Brain microvascular endothelial cell (primary cell): Measurements from ENCODE around the gene DEFB110.

Experiments
- DNase-seq: peaks from one replicate; pipeline ENCODE4 v3.0.0-alpha.2; 2020
- H3K27ac ChIP-seq: fragments of 250-450 bp; sonication (Bioruptor Pico); 2 replicates; pipeline ENCODE4 v1.5.1; 2020; ENCODE audit warnings: mild to moderate bottlenecking, moderate library complexity
- H3K27me3 ChIP-seq: fragments of 250-450 bp; sonication (Bioruptor Pico); replicated peaks from 2 replicates; pipeline ENCODE4 v1.5.1; 2020; ENCODE audit warnings: mild to moderate bottlenecking
- H3K36me3 ChIP-seq: fragments of 250-450 bp; sonication (Bioruptor Pico); replicated peaks from 2 replicates; pipeline ENCODE4 v1.5.1; 2020; ENCODE audit warnings: mild to moderate bottlenecking
- H3K4me3 ChIP-seq: 2 replicates; pipeline ENCODE4 v1.5.1; 2011; ENCODE audit warnings: low read depth, mild to moderate bottlenecking, control low read depth, low read length, moderate library complexity
- in situ Hi-C: cut with HindIII; loops from 2 replicates; pipeline ENCODE4 v1.10.0; 2017; ENCODE audit warnings: low sequenced_read_pairs, low pct_ligation_motif_present
- TF ChIP-seq, protein P1 (sequence below): IDR thresholded peaks from 2 replicates; pipeline ENCODE4 v1.5.1; 2011; ENCODE audit warnings: low read depth, mild to moderate bottlenecking, moderate library complexity, low read length, control low read depth, inconsistent platforms; ENCODE audit errors: missing control alignments

DEFB110 gene

DNA sequence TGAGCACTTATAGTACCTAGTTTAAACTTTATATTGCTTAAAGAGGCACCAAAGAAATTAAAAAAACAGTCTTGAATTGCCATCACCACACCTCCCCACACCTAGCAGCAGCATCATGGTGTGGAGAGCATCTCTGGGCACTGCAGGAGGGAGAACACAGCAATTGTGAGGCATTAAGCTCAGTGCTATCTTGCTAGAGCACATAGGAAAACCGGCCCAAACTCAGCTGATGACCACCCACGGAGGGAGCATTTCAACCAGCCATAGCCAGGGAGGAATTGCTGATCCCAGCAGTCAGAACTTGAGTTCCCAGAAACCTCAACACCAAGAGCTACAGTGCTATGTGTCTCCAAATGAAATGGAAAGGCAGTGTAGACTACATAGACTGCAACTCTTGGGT, 32.9 kb downstream of the DEFB110 start:
- TF ChIP-seq, protein P1, sequence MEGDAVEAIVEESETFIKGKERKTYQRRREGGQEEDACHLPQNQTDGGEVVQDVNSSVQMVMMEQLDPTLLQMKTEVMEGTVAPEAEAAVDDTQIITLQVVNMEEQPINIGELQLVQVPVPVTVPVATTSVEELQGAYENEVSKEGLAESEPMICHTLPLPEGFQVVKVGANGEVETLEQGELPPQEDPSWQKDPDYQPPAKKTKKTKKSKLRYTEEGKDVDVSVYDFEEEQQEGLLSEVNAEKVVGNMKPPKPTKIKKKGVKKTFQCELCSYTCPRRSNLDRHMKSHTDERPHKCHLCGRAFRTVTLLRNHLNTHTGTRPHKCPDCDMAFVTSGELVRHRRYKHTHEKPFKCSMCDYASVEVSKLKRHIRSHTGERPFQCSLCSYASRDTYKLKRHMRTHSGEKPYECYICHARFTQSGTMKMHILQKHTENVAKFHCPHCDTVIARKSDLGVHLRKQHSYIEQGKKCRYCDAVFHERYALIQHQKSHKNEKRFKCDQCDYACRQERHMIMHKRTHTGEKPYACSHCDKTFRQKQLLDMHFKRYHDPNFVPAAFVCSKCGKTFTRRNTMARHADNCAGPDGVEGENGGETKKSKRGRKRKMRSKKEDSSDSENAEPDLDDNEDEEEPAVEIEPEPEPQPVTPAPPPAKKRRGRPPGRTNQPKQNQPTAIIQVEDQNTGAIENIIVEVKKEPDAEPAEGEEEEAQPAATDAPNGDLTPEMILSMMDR, result no peak
- no peak for DNase-seq

DNA sequence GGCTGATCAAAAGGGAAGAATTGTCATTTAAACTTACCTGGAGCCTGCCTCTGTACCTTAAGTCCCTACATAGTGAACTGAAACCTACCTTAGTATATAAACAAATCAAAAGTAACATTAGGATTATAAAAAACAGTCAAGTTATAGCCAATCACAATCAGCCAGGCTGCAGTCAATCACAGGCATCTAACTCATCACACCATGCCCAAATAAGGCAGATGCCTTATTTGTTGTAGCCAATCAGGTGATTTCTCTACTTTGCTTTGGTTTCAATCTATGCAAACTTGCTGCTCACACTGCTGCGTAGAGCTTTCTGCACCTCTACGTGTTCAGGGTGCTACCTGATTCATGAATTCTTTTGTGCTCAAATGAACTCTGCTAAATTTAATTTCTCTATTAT, 34.0 kb downstream of the DEFB110 start:
- H3K27ac ChIP-seq, result no peak overlapping the region
- no peak overlapping the region for H3K4me3 ChIP-seq
- in situ Hi-C loops, result no loop called here
- no peak for DNase-seq
- no peaks in the 10 kb centered on the region for H3K27me3 ChIP-seq
- no peaks in the 10 kb centered on the region for H3K36me3 ChIP-seq
- TF ChIP-seq, protein P1, result no peak

More for the DNA sequence above, 32.9 kb downstream of the DEFB110 start:
- no peaks in the 10 kb centered on the region for H3K36me3 ChIP-seq
- no peaks in the 10 kb centered on the region for H3K27me3 ChIP-seq
- no peak overlapping the region for H3K27ac ChIP-seq
- H3K4me3 ChIP-seq, result no peak overlapping the region
- in situ Hi-C loops, result no loop called here

DNA sequence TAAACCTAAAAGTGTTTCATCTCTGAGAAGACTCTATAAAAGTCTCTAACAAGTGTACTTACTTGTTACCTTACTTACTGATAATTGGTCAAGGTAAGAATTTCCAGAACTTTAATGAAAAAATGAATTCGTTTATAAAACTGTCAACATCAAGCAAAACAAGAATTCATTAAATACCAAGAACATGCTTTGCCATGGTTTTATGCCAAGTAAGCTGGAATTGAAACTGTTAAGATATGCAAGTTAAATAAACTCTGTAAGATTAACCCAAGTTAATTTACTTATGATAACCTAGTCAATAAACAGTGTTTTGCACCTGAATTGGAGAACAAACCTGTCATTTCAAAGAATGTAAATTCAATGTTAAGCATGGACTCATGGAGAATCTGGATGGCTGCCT, 35.2 kb downstream of the DEFB110 start:
- in situ Hi-C loops, result no loop called here
- no peak for DNase-seq
- Histone ChIP-seq H3K4me3 (no peak overlapping the region), H3K27me3 (no peaks in the 10 kb centered on the region), H3K27ac (no peak overlapping the region), H3K36me3 (no peaks in the 10 kb centered on the region)
- TF ChIP-seq, protein P1, result no peak

DNA sequence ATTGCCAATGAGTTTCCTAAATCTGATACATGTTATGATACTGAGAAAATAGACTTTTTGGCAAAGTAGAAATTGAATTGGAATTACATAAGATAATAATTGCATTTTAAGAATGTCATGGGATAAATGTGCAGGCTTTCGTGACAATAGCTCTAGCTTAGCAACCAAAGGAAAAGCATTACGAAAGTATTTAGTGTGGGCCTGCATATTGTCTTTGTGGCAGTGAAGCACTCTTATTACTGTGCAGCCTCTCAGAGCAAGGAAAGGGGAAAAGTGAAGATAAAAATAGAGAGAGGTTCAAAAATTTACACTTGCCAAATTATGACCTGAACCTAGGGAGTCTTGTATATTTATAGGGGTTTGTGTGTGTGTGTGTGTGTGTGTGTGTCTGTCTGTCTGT, 39.7 kb downstream of the DEFB110 start:
- in situ Hi-C loops, result no loop called here
- H3K27ac ChIP-seq, result no peak overlapping the region

DNA sequence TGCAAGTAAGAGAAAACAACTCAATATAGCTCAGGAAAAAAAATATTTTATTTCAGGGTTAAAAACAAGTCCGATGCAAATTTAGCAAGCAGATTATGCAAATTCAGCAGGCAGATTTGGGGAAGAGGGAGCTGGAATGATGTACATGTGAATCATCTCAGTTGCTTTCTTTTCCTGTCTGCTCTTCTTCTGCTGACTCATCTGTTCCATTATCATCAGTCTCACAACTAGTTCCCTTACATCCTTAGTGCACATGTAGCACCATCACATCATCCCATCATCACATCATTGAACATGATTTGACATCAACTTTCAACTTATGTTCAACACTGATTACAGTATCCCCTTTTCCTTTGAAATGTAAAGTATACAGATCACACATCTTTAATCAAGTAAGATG, 40.9 kb downstream of the DEFB110 start:
- TF ChIP-seq, protein P1, result no peak
- no peak for DNase-seq
- in situ Hi-C loops, result no loop called here

More for the DNA sequence above, 39.7 kb downstream of the DEFB110 start:
- DNase-seq, result no peak
- TF ChIP-seq, protein P1, result no peak
- Histone ChIP-seq H3K4me3 (no peak overlapping the region), H3K36me3 (no peaks in the 10 kb centered on the region), H3K27me3 (no peaks in the 10 kb centered on the region)

DNA sequence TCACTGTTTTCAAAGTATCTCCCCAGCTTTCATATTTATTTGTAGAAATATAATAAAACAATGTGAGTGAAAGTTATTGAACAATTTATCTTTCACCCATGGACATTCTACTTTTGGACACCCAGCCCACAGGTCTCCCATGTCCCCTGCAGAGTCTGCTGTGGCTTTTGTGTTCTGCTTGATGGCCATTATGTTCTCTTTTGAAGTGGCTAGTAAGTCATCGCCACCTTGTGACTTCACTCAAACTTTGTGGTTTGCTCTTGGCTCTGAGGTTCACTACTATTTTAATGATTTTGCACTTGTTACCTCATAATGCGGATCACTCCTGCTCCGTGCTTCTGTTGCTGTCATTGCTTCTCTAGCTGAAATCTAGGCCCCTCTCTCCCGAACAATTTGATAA, 42.2 kb downstream of the DEFB110 start:
- TF ChIP-seq, protein P1, result no peak
- DNase-seq, result no peak
- Histone ChIP-seq H3K4me3 (no peak overlapping the region), H3K27ac (no peak overlapping the region), H3K36me3 (no peaks in the 10 kb centered on the region), H3K27me3 (no peaks in the 10 kb centered on the region)
- in situ Hi-C loops, result no loop called here

More for the DNA sequence above, 40.9 kb downstream of the DEFB110 start:
- H3K27ac ChIP-seq, result no peak overlapping the region
- no peak overlapping the region for H3K4me3 ChIP-seq
- H3K27me3 ChIP-seq, result no peaks in the 10 kb centered on the region
- no peaks in the 10 kb centered on the region for H3K36me3 ChIP-seq
